ENCODE data around the gene PXDC1. TPM values are rescaled to one million over a fixed set of nuclear protein-coding genes. Genes with fewer than 3 reads are reported as not detected.

Gene PXDC1
- polyA plus RNA-seq, 10 donors, result 18.5 to 33.5 (median 23.3) TPM

Other genes with a start within 250 kb of the PXDC1 start
- gene FAM50B, start 97.7 kb upstream of the PXDC1 start, polyA plus RNA-seq (ENCODE audit: insufficient read length in 10 of 10), result 1 to 10 TPM; 5.3 to 8.4 (median 6.4) TPM

All from muscle of back (tissue), 10 donors.